Peyer's patch (tissue), 4 donors: ENCODE data around the gene DCLRE1C.
"Not testable (repeated sequence)": the region's sequence is repeated elsewhere in the genome, so short reads cannot be mapped to it uniquely, and the experiment has no call there.

Experiments used
- CTCF ChIP-seq, 6 experiments: fragments of 450-650 bp in 4 of 6; fragments of 200-600 bp in 2 of 6; sonication (generic) in 1 of 6; IDR thresholded peaks; one replicate each; pipeline ENCODE4 v1.5.1; 2017 to 2019; ENCODE audit warnings: antibody characterized with exemption in 6 of 6, mild to moderate bottlenecking in 3 of 6, moderate library complexity in 1 of 6
- POLR2A ChIP-seq, 2 donors: fragments of 450-650 bp; IDR thresholded peaks; one replicate each; pipeline ENCODE4 v1.5.1; 2017; ENCODE audit warnings: antibody characterized with exemption in 2 of 2, mild to moderate bottlenecking in 2 of 2, moderate library complexity in 2 of 2

GRCh38 chr10:14942950-14943338 lies 11.0 kb downstream of the DCLRE1C start:
- not testable (repeated sequence) for TF ChIP-seq POLR2A, CTCF (IDR thresholded peaks at IDR 0.05)
